GM21723 (cell line): ENCODE measurements around the gene SETD2.
"Not testable (repeated sequence)": the region's sequence is repeated elsewhere in the genome, so short reads cannot be mapped to it uniquely, and the experiment has no call there.

Experiments
- ATAC-seq: cut with Tn5 transposase; IDR thresholded peaks from one replicate; pipeline ENCODE4 v1.9.1; 2021; ENCODE audit warnings: mild to moderate bottlenecking, moderate library complexity; ENCODE audit not compliant: unreplicated experiment

The SETD2 gene

GRCh38 chr3:47156396-47156795, 7.5 kb downstream of the SETD2 start:
- ATAC-seq: no peak

- ATAC-seq: no peak
Measured at GRCh38 chr3:47152578-47152977, 11.3 kb downstream of the SETD2 start.

- ATAC-seq: no peak
Measured at GRCh38 chr3:47151836-47152235, 12.1 kb downstream of the SETD2 start.

- no peak for ATAC-seq
Measured at GRCh38 chr3:47149339-47149933, 14.5 kb downstream of the SETD2 start.

- ATAC-seq: no peak
Measured at GRCh38 chr3:47145272-47145671, 18.6 kb downstream of the SETD2 start.

- ATAC-seq: no peak
Measured at GRCh38 chr3:47143068-47143467, 20.8 kb downstream of the SETD2 start.

GRCh38 chr3:47142536-47142935, 21.4 kb downstream of the SETD2 start:
- ATAC-seq: not testable (repeated sequence)

GRCh38 chr3:47140973-47141461, 22.9 kb downstream of the SETD2 start:
- ATAC-seq: peak; percentile 87

- not testable (repeated sequence) for ATAC-seq
Measured at GRCh38 chr3:47140553-47140952, 23.4 kb downstream of the SETD2 start.

GRCh38 chr3:47134311-47134710, 29.6 kb downstream of the SETD2 start:
- ATAC-seq: no peak

GRCh38 chr3:47133641-47134040, 30.3 kb downstream of the SETD2 start:
- ATAC-seq: no peak

GRCh38 chr3:47130557-47130956, 33.4 kb downstream of the SETD2 start:
- no peak for ATAC-seq

GRCh38 chr3:47128137-47128536, 35.8 kb downstream of the SETD2 start:
- ATAC-seq: no peak

GRCh38 chr3:47123857-47124256, 40.1 kb downstream of the SETD2 start:
- no peak for ATAC-seq

GRCh38 chr3:47121409-47121808, 42.5 kb downstream of the SETD2 start:
- ATAC-seq: no peak

- ATAC-seq: no peak
Measured at GRCh38 chr3:47120138-47120537, 43.8 kb downstream of the SETD2 start.

GRCh38 chr3:47119387-47119786, 44.5 kb downstream of the SETD2 start:
- ATAC-seq: not testable (repeated sequence)

- no peak for ATAC-seq
Measured at GRCh38 chr3:47117807-47118364, 46.0 kb downstream of the SETD2 start.

GRCh38 chr3:47115524-47115923, 48.4 kb downstream of the SETD2 start:
- ATAC-seq: not testable (repeated sequence)

GRCh38 chr3:47113669-47114365, 50.1 kb downstream of the SETD2 start:
- no peak for ATAC-seq

GRCh38 chr3:47112997-47113396, 50.9 kb downstream of the SETD2 start:
- no peak for ATAC-seq

GRCh38 chr3:47109393-47109792, 54.5 kb downstream of the SETD2 start:
- no peak for ATAC-seq
